HG02610 (cell line): ENCODE results near the gene CD33.
"Not testable (repeated sequence)": the region's sequence is repeated elsewhere in the genome, so short reads cannot be mapped to it uniquely, and the experiment has no call there.

Experiments used
- ATAC-seq: cut with Tn5 transposase; IDR thresholded peaks from one replicate; pipeline ENCODE4 v1.9.1; 2021; ENCODE audit warnings: mild to moderate bottlenecking, moderate library complexity; ENCODE audit not compliant: unreplicated experiment

CD33 gene

GRCh38 chr19:51210191-51210784 is 14.6 kb upstream of the CD33 start:
- no peak for ATAC-seq

DNA sequence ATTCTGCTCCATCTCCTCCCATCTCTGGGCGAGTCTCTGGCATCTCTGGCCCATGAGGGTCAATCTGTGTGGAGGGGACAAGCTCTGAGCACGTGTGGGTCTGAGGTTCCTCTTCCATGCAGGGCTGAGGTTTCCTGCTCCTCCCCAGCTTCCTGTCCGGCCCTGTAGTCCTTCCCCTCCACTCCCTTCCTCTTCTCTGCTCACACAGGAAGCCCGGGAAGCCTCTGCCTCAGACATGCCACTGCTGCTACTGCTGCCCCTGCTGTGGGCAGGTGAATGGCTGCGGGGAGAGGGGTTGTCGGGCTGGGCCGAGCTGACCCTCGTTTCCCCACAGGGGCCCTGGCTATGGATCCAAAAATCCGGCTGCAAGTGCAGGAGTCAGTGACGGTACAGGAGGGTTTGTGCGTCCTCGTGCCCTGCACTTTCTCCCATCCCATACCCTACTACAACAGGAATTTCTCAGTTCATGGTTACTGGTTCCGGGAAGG is 14.0 kb upstream of the CD33 start:
- not testable (repeated sequence) for ATAC-seq

DNA sequence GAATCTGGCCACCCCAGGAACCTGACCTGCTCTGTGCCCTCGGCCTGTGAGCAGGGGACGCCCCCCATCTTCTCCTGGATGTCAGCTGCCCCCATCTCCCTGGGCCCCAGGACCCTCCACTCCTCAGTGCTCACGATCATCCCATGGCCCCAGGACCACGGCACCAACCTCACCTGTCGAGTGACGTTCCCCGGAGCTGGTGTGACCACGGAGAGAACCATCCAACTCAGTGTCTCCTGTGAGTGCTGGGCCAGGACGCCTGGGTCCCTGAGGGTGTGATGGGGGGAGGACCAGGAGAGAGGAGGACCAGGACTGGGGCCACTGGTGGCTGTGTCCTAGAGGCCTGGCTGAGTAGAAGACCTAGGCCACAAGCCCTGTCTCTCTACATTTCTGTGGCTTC is 13.0 kb upstream of the CD33 start:
- ATAC-seq = no peak

DNA sequence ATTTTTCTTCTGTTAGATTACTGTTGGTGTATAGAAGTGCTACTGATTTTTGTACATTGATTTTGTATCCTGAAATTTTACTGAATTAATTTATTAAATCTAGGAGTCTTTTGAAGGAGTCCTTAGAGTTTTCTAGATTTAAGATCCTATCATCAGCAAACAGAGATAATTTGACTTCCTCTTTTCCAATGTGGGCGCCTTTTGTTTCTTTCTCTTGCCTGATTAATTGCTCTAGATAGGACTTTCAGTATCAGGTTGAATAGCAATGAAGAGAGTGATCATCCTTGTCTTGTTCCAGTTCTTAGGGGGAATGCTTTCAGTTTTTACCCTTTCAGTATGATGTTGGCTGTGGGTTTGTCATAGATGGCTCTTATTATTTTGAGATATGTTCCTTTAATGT is 5.6 kb upstream of the CD33 start:
- ATAC-seq = no peak

- no peak for ATAC-seq
These were observed 4.9 kb upstream of the CD33 start for GRCh38 chr19:51219971-51220370.

DNA sequence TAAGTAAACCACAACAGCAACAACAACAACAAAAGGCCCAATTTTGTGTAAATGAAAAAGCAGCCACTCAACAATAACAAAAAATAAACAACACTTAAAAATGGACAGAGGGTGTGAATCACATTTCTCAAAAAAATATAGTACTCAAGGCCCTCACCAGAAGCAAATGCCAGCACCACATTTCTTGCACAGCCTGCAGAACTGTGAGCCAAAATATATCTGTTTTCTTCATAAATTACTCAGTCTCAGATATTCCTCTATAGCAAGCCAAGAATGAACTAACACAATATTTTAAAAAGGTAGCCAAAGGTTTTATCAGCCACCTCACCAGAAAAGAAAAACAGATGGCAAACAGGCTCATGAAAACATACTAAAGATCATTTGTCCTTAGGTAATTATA is 3.9 kb upstream of the CD33 start:
- ATAC-seq = no peak

DNA sequence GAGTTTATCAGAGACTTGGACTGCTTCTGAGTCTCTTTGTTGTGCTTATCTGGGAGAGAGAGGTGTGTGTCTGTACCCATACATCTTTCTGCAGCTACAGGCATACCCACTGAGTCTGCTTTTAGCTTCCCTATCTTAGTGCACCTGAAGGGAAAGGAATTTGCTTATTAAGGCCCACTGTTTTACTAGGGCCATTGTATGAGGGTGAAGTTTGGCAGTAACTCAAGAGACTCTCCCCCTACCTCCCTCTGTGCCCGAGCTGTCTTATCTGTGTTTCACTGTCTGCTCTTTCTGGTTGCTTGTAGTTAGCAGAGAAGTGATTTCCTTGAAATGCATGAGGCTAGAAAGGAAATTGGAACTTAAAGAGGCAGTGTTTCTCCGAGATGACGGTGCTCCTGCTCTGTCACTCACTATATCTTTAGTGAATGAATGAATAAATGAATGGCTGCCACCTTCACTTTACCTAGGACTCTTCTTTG is 678 bp upstream of the CD33 start:
- ATAC-seq = no peak

GRCh38 chr19:51226067-51226466 is 1.2 kb downstream of the CD33 start:
- ATAC-seq = no peak

- no peak for ATAC-seq
These were observed 2.4 kb downstream of the CD33 start for GRCh38 chr19:51227326-51227725.

GRCh38 chr19:51227966-51228365 is 3.1 kb downstream of the CD33 start:
- no peak for ATAC-seq

GRCh38 chr19:51240866-51241265 is 16.0 kb downstream of the CD33 start:
- no peak for ATAC-seq

GRCh38 chr19:51242881-51243630 is 18.2 kb downstream of the CD33 start:
- no peak for ATAC-seq

DNA sequence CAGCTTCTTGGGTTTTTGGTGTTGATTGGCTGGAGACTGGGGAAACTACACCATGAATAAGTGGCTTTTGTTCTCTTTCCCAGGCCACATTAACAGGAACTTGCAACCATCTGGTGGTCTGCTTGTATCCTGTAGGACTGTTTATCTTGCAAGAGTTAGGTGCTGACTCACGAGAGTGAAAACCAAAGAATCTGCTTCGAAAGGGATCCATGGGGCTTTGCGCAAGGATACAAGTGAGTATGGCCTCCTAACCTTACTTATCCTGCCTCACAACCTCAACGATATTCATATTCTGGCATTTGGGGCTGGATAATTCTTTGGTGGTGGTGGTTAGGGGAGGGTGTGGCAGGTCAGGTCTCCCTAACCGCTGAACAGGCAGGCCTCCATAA is 21.3 kb downstream of the CD33 start:
- no peak for ATAC-seq

DNA sequence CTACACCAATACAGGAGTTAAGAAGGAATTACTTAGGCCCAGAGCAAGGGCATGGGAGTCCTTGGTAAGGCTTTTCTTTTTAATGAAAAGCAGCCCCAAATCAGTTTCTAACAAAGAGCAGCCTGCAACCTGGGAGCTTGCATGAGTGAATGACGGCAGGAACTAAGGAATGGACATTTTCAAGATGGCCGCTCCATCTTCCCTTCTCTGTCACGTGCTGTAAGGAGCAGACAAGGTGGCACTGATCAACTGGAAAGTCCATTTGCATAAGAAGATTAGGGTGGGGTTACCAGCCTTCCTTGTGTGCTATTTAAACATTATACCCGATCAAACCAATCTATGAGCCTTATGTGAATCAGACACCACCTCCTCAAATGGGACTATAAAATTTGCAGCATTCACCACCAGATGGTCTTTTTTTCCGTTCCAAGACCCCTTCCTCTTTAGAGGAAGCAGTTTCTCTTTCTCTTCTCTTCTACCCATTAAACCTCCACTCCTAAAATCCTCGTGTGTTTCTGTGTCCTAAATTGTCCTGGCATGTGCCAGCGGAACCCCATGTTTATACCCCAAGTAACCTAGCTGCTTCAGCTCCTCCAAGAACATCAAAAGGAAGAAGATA is 23.2 kb downstream of the CD33 start:
- ATAC-seq = no peak

GRCh38 chr19:51250786-51251467 is 26.0 kb downstream of the CD33 start, which contains the start of gene SIGLECL1:
Gene SIGLECL1, plus strand, starts transcription at chr19:51251080. Its CDS starts 12,993 bp downstream, at chr19:51264073.
- ATAC-seq = no peak

DNA sequence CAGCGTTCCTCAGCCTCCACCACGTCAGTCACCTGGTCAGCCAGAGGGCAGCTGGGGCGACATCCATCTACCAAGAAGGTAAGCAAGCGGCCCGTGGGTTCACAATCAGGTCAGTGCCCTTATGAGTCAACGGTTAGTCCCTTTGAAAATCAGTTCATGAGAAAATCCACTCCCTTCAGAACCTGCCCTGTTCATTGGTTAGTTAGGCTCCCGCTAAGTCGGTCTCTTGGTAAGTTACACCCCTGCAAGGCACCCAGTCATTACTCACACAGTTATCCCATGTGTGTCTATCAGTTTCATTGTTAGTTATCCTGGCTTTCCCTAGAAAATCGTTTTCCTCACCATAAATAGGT is 26.6 kb downstream of the CD33 start:
- ATAC-seq = no peak

DNA sequence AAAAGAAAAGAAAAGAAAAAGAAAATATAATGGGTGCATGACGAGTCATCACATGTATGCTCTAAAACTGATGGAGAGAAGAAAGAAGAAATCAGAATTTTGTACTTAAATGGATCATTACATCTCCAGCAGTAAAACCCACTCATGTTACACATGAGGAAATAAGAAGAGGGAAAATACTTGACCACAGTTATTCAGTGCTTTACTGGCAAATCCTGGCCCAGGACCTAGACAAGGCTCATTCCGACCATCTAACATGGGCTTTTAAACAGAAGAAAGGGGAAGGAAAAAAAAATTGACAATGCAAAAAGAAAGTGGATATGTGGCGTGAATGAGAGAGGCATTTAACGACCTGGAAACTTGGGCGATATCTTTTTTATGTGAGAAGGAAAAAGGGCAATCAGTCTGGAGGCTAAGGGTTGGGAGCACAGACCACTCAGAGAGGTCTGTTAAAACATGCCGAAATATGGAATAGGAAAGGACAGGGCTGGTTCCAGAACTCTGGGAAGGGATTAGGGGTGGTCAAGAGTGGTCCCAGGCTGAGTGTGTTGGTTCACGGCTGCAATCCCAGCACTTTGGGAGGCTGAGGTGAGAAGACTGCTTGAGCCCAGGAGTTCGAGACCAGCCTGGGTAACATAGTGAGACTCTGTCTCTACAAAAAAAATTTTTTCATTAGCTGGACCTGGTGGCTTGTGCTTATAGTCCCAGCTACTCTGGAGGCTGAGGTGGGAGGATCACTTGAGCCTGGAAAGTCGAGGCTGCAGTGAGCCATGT is 27.6 kb downstream of the CD33 start:
- no peak for ATAC-seq

- ATAC-seq = no peak
These were observed 28.4 kb downstream of the CD33 start for GRCh38 chr19:51253088-51253806.

DNA sequence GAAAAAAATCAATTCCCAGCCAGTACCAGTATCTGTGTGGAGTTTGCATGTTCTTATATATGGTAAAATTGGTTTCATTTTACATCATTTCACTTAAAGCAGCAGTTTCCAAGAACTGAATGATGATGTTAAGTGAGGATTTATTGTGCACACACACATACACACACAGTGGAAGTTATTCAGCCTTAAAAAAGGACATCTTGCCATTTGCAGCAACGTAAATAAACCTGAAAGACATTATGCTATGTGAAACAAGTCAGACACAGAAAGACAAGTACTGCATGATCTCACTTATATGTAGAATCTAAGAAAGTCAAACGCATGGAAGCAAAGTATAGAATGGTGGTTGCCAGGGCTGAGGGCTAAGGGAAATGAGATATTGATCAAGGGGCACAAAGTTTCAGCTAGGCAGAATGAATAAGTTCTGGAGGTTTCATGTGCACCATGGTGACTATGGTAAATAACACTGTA is 31.3 kb downstream of the CD33 start:
- no peak for ATAC-seq

- ATAC-seq = no peak
These were observed 32.6 kb downstream of the CD33 start for GRCh38 chr19:51257471-51257870.
